Dedifferentiated amniotic fluid mesenchymal stem cell (primary cell): Measurements from ENCODE around the gene MUTYH.

Experiments
- DNase-seq: peaks from one replicate; pipeline ENCODE4 v3.0.0-alpha.2; 2016; ENCODE audit errors: extremely low spot score

Gene MUTYH

DNA sequence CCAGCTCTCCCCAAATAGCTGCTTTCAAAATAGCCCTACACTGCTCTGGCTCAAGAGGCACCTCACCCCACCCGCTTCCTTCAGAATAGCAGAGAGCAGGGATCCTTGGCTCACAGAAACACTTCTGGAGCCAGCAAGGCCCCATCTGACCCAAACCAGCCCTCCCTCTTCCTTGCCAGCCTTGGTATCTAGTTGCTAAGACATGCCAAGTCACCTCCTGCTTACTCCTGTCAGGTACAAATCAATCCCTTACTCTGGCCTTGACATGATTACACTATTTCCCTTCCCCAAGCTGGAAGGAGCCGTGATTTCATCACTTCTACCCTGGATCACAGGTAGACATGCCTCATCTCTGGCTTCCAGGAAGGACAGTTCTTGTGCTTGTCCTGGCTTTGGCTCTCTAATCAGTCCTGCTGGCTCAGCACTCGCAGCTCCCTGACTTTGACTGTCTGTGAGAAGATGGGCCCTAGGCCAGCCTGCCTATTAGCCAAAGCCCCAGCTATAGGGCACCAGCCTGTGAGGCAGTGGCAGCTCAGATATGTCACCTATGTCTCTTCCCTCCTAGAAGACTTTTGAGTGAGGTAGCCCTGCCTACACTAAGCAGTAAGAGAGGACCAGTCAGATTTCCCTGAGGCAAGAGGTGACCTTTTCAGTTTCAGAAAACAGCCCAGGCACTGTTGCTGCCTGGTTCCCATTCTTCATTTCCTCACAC, 8.9 kb upstream of the MUTYH start:
- DNase-seq: no peak

DNA sequence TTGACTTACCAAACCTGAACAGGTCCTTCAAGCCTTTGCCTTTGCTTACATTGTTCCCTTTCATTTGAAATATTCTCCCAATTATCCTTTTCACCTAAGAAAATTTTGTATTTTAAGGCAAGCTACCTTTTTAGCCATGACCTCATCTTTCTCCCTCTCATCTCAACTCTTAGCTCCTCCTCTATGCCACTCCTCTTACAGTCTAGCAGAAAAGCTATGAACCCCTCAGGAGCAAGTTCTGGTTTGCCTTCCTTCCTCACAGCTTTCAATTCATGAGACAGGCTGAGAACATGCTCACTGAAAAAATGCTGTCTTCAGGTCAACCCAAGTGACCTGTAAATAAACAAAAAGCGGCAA, 8.3 kb upstream of the MUTYH start:
- DNase-seq: no peak

DNA sequence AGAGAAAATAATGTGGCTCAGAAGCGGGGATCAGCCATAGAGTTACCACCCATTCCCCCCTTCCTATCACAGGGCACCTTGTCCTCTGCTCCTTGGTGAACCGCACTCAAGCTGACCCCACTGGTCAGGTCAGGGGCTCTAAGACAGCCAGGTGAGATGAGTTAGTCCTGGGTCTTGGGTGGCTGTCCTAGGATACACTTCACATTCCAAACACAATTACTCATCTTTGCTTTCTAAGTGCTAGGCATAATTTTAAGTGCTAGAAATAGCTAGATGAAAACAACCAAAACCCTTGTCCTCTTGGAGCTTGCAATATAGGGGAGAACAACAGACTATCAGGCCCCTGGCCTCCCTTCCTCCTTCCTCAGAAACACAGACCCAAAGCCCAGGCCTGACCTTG, 7.8 kb upstream of the MUTYH start:
- no peak for DNase-seq

DNA sequence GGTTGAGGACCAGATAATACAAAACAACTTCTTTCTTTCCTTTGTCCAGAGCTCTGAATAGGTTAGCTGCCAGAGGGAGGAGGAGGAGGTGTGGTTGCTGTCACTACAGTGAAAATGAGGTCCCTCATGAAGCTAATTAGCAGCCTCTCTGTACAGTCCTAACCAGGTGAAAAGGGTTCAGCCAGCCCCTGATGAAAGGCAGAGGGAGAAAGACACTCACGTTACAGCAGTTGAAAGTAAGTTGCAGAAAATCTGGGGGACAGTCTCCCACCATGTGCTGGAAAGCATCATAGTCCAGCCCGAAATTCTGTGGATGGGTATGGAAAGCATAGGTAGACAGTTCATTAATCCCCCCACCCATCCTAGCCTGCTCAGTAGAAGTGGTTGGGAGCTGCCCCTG, 6.2 kb upstream of the MUTYH start:
- no peak for DNase-seq

- DNase-seq: no peak
Observed at GRCh38 chr1:45345014-45345413, 4.8 kb upstream of the MUTYH start.

- DNase-seq: no peak
Observed at GRCh38 chr1:45344499-45344898, 4.3 kb upstream of the MUTYH start.

- DNase-seq: no peak
Observed at GRCh38 chr1:45340816-45341466, 701 bp upstream of the MUTYH start.

DNA sequence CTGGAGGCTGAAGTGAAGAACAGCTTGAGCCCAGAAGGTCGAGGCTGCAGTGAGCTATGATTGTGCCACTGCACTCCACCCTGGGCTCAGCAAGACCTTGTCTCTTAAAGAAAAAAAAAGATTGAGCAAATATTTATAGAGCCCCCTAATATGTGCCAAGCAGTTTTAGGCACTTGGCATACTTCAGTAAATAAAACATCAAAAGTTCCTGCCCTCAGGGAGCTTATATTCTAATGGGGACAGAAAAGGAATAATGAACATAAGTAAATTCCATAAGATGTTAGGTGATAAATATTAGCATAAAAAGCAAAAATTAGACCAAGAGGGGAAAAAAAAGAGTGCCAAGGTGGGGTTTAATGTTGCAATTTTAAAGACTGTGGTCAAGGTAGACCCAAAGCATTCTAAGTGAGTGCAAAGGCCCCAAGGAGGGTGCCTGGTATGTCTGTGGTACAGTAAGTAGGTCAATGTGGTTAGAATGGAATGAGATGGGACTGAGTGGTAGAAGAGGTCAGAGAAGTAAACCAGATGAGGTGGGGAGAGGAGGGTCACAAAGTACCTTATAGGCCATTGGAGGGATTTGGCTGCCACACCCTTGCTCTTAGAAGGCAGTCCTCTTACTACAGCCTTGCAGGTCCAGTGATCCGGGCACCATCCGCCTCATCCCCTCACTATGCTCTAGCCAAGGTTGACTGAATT, 2.5 kb downstream of the MUTYH start:
- no peak for DNase-seq

GRCh38 chr1:45335855-45336324, 4.3 kb downstream of the MUTYH start:
- no peak for DNase-seq

GRCh38 chr1:45334308-45335245, 5.7 kb downstream of the MUTYH start:
- DNase-seq: no peak

- DNase-seq: no peak
Observed at GRCh38 chr1:45332346-45332720, 7.9 kb downstream of the MUTYH start.

GRCh38 chr1:45331436-45332345, 8.5 kb downstream of the MUTYH start:
- DNase-seq: no peak

DNA sequence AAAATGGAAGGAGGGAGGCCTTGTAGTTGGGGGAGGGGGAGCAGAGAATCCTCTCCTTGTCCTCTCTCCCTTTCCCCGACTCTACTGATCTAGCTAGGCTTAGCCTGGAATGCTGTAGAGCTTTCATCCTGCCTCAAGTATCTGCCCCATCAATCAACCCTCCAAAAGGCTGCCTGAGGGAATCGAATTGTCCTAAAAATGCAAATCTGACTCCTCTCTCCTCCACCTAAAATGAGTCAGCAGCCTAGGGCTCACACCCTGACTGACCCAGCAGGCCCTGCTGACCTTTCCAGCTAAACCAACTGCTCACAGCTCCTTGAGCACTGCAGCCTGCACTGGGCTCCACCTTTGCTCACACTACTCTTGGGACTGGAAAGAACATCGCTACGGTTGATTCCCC, 10.8 kb downstream of the MUTYH start:
- DNase-seq: no peak

DNA sequence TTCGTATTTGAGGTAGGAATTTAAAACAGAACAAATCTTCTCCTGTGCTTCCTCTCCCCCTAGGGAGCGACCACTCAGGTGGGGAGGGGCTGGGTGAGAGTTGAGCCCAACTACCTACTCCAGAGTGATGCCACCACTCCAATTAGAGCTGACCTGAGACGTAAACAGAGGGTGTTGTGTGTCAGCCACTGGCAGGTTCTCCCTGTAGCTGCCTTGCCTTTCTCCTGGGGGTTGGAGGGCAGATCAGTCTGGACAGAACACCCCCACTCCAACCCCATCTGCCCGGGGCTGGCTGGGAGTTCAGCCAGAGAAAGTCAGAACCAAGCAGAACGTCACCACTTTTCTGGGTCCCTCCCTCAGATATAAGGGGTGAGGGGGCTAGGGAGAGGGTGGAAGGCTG, 11.6 kb downstream of the MUTYH start:
- DNase-seq: no peak

DNA sequence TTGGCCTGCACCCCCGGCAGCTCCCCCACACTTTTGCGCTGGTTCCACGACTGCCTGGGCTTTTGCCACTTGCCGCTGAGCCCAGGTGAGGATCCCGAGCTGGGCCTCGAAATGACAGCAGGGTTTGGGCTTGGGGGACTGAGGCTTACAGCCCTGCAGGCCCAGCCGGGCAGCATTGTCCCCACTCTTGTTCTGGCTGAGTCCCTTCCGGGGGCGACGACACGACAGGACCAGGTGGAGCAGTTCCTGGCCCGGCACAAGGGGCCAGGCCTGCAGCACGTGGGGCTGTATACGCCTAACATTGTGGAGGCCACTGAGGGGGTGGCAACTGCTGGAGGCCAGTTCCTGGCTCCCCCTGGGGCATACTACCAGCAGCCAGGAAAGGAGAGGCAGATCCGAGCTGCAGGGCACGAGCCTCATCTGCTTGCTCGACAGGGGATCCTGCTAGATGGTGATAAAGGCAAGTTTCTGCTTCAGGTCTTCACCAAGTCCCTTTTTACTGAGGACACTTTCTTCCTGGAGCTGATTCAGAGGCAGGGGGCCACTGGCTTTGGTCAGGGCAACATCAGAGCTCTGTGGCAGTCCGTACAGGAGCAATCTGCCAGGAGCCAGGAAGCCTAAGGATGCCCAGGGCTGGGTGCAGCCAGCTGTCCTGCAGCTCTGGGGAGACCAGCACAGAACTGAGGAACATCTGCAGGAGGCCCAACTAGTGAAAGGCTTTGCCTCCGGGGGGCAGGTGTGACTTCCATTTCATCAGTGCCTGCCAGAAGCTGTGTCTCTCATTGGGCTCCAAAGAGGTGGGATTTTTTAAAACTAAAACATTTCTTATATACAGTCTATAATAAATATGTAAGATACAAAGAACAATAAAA, 12.4 kb downstream of the MUTYH start:
- DNase-seq: no peak

DNA sequence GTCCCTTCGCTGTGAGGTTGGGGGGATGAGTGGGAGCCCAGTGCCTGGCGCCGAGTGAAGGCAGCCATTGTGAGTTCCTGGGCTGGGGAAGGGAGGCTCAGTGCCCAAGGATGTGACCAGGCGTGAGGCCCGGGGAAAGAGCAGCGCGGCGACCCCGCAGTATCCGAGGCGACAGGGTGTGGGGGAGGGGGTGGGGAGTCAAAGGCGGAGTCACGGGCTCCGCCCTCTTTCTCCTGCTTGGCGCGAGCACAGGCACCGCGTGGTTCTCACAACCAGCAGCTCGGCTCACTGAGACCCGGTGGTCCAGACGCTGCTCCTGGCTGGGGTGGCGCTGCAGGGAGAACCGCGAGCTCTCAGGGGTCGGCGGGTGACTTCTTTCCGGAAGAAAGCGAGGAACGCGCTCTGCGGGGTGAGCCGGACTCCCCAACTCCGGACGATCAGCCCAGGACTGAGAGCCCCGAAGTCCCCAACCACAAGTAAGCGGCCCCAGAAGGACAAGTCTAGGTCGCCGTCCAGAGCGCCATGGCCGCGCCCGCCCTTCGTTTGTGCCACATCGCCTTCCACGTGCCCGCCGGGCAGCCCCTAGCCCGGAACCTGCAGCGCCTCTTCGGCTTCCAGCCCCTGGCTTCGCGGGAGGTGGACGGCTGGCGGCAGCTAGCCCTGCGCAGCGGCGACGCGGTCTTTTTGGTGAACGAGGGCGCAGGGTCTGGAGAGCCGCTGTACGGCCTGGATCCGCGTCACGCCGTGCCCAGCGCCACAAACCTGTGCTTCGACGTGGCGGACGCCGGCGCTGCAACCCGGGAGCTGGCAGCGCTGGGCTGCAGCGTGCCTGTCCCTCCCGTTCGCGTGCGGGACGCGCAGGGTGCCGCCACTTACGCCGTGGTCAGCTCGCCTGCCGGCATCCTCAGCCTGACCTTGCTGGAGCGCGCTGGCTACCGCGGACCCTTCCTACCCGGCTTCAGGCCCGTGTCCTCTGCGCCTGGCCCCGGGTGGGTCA, 13.3 kb downstream of the MUTYH start, which contains the start of gene HPDL:
Gene HPDL (plus strand): TSS at position 269 of the 997 bp plus-strand sequence. CDS start 254 bp downstream, at position 523.
- DNase-seq: no peak

DNA sequence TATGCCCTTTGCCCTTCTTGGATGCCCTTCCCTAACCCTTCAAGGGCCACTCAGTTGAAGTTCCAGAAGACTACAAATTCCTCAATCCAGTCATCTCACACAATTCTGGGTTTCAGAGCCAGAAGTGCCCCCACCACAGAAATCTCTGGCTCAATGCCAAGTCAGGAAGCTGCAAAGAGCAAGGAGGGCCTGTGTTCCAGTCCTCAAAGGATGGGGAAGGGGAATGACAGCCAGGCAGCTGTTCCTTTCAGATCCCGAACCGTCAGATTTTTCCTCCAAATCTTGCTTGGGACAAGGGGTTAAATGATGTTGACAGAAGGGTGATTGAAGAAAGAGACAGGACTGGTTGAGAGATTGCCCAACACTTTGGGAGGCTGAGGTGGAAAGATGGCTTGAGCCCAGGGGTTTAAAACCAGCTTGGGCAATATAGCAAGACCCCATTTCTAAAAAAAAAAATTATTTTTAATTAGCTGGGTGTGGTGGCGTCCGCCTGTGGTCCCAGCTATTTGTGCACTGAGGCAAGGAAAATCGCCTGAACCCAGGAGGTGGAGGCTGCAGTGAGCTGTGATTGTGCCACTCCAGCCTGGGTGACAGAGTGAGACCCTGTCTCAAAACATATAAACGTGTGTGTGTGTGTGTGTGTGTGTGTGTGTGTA, 14.3 kb downstream of the MUTYH start:
- no peak for DNase-seq

DNA sequence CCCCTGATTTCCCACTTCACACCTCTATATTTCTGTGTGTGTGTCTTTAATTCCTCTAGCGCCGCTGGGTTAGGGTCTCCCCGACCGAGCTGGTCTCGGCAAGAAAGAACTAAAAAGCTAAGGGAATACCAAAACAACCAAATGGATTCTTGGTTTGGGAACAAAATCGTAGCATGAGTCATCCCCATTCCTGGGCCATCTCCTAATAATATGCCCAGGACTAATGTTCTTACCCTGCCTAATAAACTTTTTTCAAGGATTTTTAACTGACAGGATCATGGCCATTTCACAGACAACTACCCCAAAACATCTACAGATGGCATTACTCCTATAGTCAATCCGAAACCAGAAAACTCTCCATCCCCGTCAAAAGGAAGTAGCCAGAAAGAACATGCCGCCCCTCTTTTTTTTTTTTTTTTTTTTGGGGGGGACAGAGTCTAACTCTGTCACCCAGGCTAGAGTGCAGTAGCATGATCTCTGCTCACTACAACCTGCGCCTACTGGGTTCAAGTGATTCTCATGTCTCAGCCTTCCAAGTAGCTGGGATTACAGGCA, 17.7 kb downstream of the MUTYH start:
- no peak for DNase-seq
